CD4-positive, alpha-beta T cell (primary cell): ENCODE measurements around the gene RABGEF1. TPM values are rescaled to one million over a fixed set of nuclear protein-coding genes. Genes with fewer than 3 reads are reported as not detected.
"Not testable (repeated sequence)": the region's sequence is repeated elsewhere in the genome, so short reads cannot be mapped to it uniquely, and the experiment has no call there.

Experiments
- ATAC-seq: fragments of 200-7000 bp; cut with Tn5 transposase; one replicate; pipeline ENCODE4 v1.10.0; 2022; ENCODE audit warnings: mild to moderate bottlenecking; ENCODE audit not compliant: poor library complexity
- CTCF ChIA-PET: fragments of 350-600 bp; sonication (Branson Sonifier 250); formaldehyde crosslinking; loops from one replicate; lab custom pipeline; 2021; ENCODE audit warnings: antibody characterized with exemption, inconsistent platforms; lab: Charles Lee
- POLR2A ChIA-PET: fragments of 350-600 bp; sonication (Branson Sonifier 250); formaldehyde crosslinking; loops from one replicate; lab custom pipeline; 2021; ENCODE audit warnings: antibody characterized with exemption, inconsistent platforms; lab: Charles Lee
- DNase-seq, 14 experiments: peaks; one replicate each; pipeline ENCODE4 v3.0.0-alpha.2; 2013 to 2020; ENCODE audit warnings: mixed read lengths in 2 of 14
- H3K27ac ChIP-seq, 2 donors: one replicate each; pipeline versions ENCODE4 v1.5.1 to v1.7.0; 2013; ENCODE audit warnings: low read length in 2 of 2, low read depth in 1 of 2, mild to moderate bottlenecking in 1 of 2
- H3K27me3 ChIP-seq, 2 experiments: 1 replicate in 1 of 2; 2 replicates in 1 of 2; pipeline versions ENCODE4 v1.6.1 to v1.7.0; 2013; ENCODE audit warnings: low read length in 2 of 2, control low read depth in 1 of 2, mild to moderate bottlenecking in 1 of 2, moderate library complexity in 1 of 2; ENCODE audit not compliant: insufficient read depth in 2 of 2, control insufficient read depth in 1 of 2
- H3K36me3 ChIP-seq: one replicate; pipeline ENCODE4 v1.6.1; 2013; ENCODE audit warnings: low read length, control low read depth; ENCODE audit not compliant: insufficient read depth
- H3K4me1 ChIP-seq: one replicate; pipeline ENCODE4 v1.6.1; 2013; ENCODE audit warnings: low read length, control low read depth; ENCODE audit not compliant: insufficient read depth
- H3K4me3 ChIP-seq: one replicate; pipeline ENCODE4 v1.5.1; 2013; ENCODE audit warnings: mild to moderate bottlenecking, low read length, moderate library complexity
- H3K9me3 ChIP-seq, 2 experiments: 1 replicate in 1 of 2; 2 replicates in 1 of 2; pipeline versions ENCODE4 v1.6.1 to v1.7.0; 2013; ENCODE audit warnings: low read length in 2 of 2, mild to moderate bottlenecking in 2 of 2, control low read depth in 1 of 2, moderate library complexity in 1 of 2; ENCODE audit not compliant: control insufficient read depth in 1 of 2, insufficient read depth in 1 of 2
- H3K27ac Mint-ChIP-seq: one replicate; pipeline ENCODE4 v1.8.0; 2020; ENCODE audit warnings: mixed read lengths
- H3K27me3 Mint-ChIP-seq: one replicate; pipeline ENCODE4 v1.8.0; 2021; ENCODE audit warnings: mixed read lengths
- H3K36me3 Mint-ChIP-seq: one replicate; pipeline ENCODE4 v1.8.0; 2021; ENCODE audit warnings: low read depth, mixed read lengths
- H3K4me1 Mint-ChIP-seq: one replicate; pipeline ENCODE4 v1.8.0; 2021; ENCODE audit warnings: low read depth, mixed read lengths
- H3K4me3 Mint-ChIP-seq: one replicate; pipeline ENCODE4 v1.8.0; 2020; ENCODE audit warnings: mild to moderate bottlenecking, mixed read lengths
- H3K9me3 Mint-ChIP-seq: one replicate; pipeline ENCODE4 v1.8.0; 2020; ENCODE audit warnings: mixed read lengths
- intact Hi-C, 2 experiments: fragments of 100-400 bp; cut with DNase I in 1 of 2; cut with micrococcal nuclease in 1 of 2; formaldehyde crosslinking; loops; one replicate each; pipeline versions ENCODE4 v1.15.1 to v1.9.0; 2023 to 2025; cut with DNase I, micrococcal nuclease
- total RNA-seq, 174 experiments: library from RNA in 2 of 174; stranded (reverse) in 2 of 174; gene quantifications; one replicate each; pipeline ENCODE4 v1.2.3 and lab custom pipeline; 2021 to 2026
- TF ChIP-seq, protein P1 (sequence below): fragments of 200-600 bp; IDR thresholded peaks from one replicate; pipeline ENCODE4 v1.8.0; 2022; ENCODE audit warnings: antibody characterized with exemption, mild to moderate bottlenecking

The RABGEF1 gene
- total RNA-seq, 2 experiments from 2014 or later, result 18.9 to 20.1 TPM

DNA sequence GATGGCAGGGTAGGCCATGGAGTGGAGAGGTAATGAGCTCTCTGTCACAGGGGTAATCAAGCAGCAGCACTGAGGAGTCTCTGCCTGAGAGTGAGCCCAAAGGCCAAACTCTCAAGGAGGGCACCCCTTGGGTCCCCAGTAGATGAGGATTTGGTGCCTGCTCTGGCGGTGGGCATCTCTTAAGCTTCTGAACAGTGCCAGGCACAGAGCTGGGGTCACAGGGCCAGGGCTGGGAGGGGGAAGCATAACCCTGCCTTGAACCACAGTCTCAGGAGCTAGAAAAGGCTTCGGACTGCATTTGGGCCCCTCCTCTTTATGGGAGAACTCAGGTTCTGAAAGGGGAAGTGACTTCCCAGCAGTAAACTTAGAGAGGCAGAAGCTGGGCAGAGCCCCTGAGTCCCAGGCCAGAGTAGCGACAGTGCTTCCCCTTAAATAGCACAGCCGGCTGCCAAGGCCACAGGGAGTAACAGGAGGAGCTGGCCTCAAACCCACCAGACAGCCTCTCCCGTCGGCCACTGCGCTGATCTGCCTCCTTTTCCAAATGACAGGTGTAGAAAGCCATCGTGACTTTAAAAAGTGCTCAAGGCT lies 76.8 kb downstream of the RABGEF1 start:
- not testable (repeated sequence) for ATAC-seq, H3K4me3 Mint-ChIP-seq

GRCh38 chr7:66817956-66818355 lies 77.4 kb downstream of the RABGEF1 start:
- POLR2A ChIA-PET, CTCF ChIA-PET, H3K9me3 ChIP-seq, H3K4me3 ChIP-seq, DNase-seq, H3K4me3 Mint-ChIP-seq, H3K27ac Mint-ChIP-seq, H3K4me1 ChIP-seq, intact Hi-C loops, H3K36me3 Mint-ChIP-seq, H3K9me3 Mint-ChIP-seq, H3K4me1 Mint-ChIP-seq, H3K27me3 Mint-ChIP-seq, H3K27me3 ChIP-seq, H3K27ac ChIP-seq, H3K36me3 ChIP-seq, ATAC-seq: not testable (repeated sequence)

More for the DNA sequence above, 76.8 kb downstream of the RABGEF1 start:
- H3K27ac ChIP-seq, H3K4me1 ChIP-seq, DNase-seq, H3K27ac Mint-ChIP-seq, H3K36me3 ChIP-seq, intact Hi-C loops, H3K27me3 ChIP-seq, H3K4me1 Mint-ChIP-seq, H3K9me3 Mint-ChIP-seq, H3K36me3 Mint-ChIP-seq, H3K4me3 ChIP-seq, H3K9me3 ChIP-seq, H3K27me3 Mint-ChIP-seq, POLR2A ChIA-PET: not testable (repeated sequence)
- CTCF ChIA-PET, result interaction anchor here (0.8 kb wide), 1 partner anchor 260 kb away, joined by 3 read pairs; no protein-coding TSS in a partner anchor

DNA sequence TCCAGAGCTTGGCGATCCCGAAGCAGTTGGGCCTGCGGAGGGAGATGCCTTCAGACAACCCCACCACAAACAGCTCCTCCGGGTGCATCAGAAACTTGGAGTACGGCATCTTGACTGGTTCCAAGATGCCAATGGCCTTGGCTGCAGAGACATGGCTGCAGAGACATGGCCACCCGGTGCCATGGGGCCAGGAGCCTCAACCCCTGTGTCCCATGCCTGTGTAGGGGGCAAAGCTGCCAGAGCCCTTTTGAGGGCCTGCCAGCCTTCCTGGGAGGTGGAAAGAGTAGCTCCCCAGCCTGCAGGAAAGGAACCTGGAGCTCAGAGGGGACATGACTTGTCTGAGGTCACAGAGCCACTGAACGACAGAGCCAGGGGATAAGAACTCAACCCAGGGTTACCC lies 83.5 kb downstream of the RABGEF1 start:
- ATAC-seq (no peak), DNase-seq (no peak)
- TF ChIP-seq, protein P1, sequence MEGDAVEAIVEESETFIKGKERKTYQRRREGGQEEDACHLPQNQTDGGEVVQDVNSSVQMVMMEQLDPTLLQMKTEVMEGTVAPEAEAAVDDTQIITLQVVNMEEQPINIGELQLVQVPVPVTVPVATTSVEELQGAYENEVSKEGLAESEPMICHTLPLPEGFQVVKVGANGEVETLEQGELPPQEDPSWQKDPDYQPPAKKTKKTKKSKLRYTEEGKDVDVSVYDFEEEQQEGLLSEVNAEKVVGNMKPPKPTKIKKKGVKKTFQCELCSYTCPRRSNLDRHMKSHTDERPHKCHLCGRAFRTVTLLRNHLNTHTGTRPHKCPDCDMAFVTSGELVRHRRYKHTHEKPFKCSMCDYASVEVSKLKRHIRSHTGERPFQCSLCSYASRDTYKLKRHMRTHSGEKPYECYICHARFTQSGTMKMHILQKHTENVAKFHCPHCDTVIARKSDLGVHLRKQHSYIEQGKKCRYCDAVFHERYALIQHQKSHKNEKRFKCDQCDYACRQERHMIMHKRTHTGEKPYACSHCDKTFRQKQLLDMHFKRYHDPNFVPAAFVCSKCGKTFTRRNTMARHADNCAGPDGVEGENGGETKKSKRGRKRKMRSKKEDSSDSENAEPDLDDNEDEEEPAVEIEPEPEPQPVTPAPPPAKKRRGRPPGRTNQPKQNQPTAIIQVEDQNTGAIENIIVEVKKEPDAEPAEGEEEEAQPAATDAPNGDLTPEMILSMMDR, result no peak
- CTCF ChIA-PET, result no interaction called here
- Histone ChIP-seq H3K9me3 (peaks cover 5 to 9% of the 10 kb centered on the region in 2 experiments), H3K36me3 (no peaks in the 10 kb centered on the region), H3K27ac (no peak overlapping the region), H3K4me1 (no peaks in the 10 kb centered on the region), H3K4me3 (no peak overlapping the region), H3K27me3 (no peaks in the 10 kb centered on the region)
- H3K36me3 Mint-ChIP-seq, result no peaks in the 10 kb centered on the region
- H3K27ac Mint-ChIP-seq, result no peak overlapping the region
- no peaks in the 10 kb centered on the region for H3K27me3 Mint-ChIP-seq
- H3K9me3 Mint-ChIP-seq, result no peaks in the 10 kb centered on the region
- intact Hi-C loops, result no loop called here
- H3K4me3 Mint-ChIP-seq, result no peak overlapping the region
- no peaks in the 10 kb centered on the region for H3K4me1 Mint-ChIP-seq
- POLR2A ChIA-PET, result no interaction called here

DNA sequence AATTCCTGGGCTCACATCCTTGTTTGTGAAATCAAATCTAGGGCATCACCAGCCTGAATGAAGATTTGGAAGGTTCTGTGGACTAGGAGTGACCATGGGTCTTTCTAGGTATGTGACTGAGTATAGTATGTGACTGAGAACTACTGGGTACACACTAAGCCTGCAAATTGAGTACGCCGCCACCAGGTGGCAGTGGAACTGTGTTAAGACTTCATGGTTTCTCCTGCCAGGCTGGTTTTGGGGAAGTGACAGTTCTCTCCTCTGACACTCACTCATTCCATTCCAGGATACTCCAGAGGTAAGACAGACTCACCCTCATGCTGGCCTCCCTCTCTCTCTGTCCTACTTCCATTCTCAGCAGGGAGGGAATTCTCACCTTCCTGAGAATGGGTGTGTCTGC lies 85.0 kb downstream of the RABGEF1 start:
- intact Hi-C loops, H3K27me3 Mint-ChIP-seq, POLR2A ChIA-PET, H3K27me3 ChIP-seq, H3K4me1 Mint-ChIP-seq, H3K4me1 ChIP-seq, H3K27ac ChIP-seq, CTCF ChIA-PET, H3K4me3 Mint-ChIP-seq, H3K36me3 ChIP-seq, H3K27ac Mint-ChIP-seq, H3K9me3 ChIP-seq, H3K9me3 Mint-ChIP-seq, H3K4me3 ChIP-seq, H3K36me3 Mint-ChIP-seq, ATAC-seq: not testable (repeated sequence)
- DNase-seq, result peak in 5 of 14 experiments; percentile 8 to 54 (median 32)
